Sciatic nerve (tissue), 2 donors: ENCODE results near the gene TMEM8B. TPM values are rescaled to one million over a fixed set of nuclear protein-coding genes. Genes with fewer than 3 reads are reported as not detected.
"Not testable (repeated sequence)": the region's sequence is repeated elsewhere in the genome, so short reads cannot be mapped to it uniquely, and the experiment has no call there.

ENCODE experiments used
- ATAC-seq: fragments of 200-7000 bp; cut with Tn5 transposase; one replicate; pipeline ENCODE4 v1.9.1; 2020; ENCODE audit warnings: mild to moderate bottlenecking, moderate library complexity
- DNase-seq: peaks from one replicate; pipeline ENCODE4 v3.0.0-alpha.2; 2020; ENCODE audit warnings: low spot score
- intact Hi-C: fragments of 100-400 bp; cut with DNase I; formaldehyde crosslinking; loops from one replicate; pipeline ENCODE4 v1.14.2; 2022
- total RNA-seq: library from RNA; stranded (reverse); fragmentation: NEBNext Ultra II Directional; extraction: Animal tissue kit (Norgen Biotek cat#: 25700); gene quantifications from one replicate; pipeline ENCODE4 v1.2.1, GENCODE V29; 2021
- donor health status: DM: no; HTN: no; CAD: no.
- donor health status: DM: no; HTN: no; CAD: no.

TMEM8B gene
- total RNA-seq, 1 donor from 2014 or later: 31.7 TPM

DNA sequence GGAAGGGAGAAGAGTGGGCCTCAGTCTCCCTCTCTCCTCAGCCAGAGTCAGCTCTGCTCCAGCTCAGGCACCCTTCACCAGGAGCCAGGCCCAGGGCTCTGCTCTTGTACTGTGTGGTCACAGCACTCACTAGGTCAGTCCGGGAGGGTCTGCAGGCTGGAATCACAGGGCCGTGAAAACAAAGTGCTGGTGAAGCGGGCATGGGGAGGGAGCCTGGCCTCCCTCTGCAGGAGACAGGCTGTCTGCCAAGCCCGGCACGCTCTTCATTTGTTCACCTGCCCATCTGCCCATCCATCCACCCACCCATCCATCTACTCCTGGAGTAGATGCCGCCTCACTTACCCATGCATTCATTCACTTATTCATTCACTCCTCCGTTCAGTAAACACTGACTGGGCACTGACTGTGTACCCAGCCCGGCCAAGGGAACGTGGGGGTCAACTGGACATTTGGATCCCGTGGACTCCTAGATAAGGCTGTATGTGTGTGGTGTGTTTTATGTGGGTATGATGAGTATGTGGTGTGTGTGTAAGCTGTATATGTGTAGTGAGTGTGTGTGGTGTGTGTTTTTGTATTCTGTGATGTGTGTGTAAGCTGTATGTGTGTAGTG is 83.9 kb downstream of the TMEM8B start:
- intact Hi-C loops: no loop called here
- DNase-seq (no peak), ATAC-seq (no peak)

DNA sequence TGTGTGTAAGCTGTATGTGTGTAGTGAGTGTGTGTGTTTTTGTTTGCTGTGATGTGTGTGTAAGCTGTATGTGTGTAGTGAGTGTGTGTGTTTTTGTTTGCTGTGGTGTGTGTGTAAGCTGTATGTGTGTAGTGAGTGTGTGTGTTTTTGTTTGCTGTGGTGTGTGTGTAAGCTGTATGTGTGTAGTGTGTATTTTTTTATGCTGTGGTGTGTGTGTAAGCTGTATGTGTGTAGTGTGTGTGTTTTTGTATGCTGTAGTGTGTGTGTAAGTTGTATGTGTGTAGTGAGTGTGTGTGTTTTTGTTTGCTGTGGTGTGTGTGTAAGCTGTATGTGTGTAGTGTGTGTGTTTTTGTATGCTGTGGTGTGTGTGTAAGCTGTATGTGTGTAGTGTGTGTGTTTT is 84.4 kb downstream of the TMEM8B start:
- ATAC-seq, intact Hi-C loops, DNase-seq: not testable (repeated sequence)

DNA sequence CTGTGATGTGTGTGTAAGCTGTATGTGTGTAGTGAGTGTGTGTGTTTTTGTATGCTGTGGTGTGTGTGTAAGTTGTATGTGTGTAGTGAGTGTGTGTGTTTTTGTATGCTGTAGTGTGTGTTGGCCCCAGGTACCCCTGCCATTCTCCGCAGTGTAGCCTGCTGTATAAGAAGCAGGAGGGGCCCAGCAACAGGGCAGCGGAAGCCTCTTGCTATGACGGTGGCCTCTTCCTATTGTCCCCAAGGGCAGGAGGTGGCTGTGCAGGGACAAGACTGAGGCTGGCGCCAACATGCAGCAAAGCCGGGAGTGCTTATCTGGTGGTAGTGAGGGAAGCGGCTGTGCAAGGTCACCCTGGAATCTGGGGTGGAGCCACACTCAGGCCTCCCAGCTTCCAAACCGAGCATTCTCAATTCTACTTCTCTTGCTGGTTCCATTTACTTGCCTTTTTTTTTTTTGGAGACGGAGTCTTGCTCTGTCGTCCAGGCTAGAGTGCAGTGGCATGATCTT is 85.3 kb downstream of the TMEM8B start:
- intact Hi-C loops: no loop called here
- no peak for DNase-seq

More for the DNA sequence above, 85.3 kb downstream of the TMEM8B start:
- peak; percentile 42 for ATAC-seq

Other genes starting within 250 kb of the TMEM8B start
- 49.0 TPM for gene TESK1, start 224.0 kb upstream of the TMEM8B start, total RNA-seq
- gene CD72, start 210.8 kb upstream of the TMEM8B start, total RNA-seq: 5.5 TPM
- 0.67 TPM for gene SIT1, start 178.3 kb upstream of the TMEM8B start, total RNA-seq
- gene RMRP, start 171.2 kb upstream of the TMEM8B start, total RNA-seq: 12,220 TPM
- gene CCDC107, start 170.9 kb upstream of the TMEM8B start, total RNA-seq: 28.0 TPM
- gene ARHGEF39, start 164.0 kb upstream of the TMEM8B start, total RNA-seq: not detected
- not detected for gene CA9, start 155.3 kb upstream of the TMEM8B start, total RNA-seq
- gene TPM2, start 139.3 kb upstream of the TMEM8B start, total RNA-seq: 165 TPM
- 411 TPM for gene TLN1, start 97.0 kb upstream of the TMEM8B start, total RNA-seq
- gene CREB3, start 96.6 kb upstream of the TMEM8B start, total RNA-seq: 28.8 TPM
- 67.5 TPM for gene GBA2, start 80.0 kb upstream of the TMEM8B start, total RNA-seq
- gene RGP1, start 79.9 kb upstream of the TMEM8B start, total RNA-seq: 28.9 TPM
- not detected for gene MSMP, start 75.0 kb upstream of the TMEM8B start, total RNA-seq
- 41.8 TPM for gene NPR2, start 37.6 kb upstream of the TMEM8B start, total RNA-seq
- 6.3 TPM for gene SPAG8, start 17.0 kb upstream of the TMEM8B start, total RNA-seq
- 31.2 TPM for gene HINT2, start 14.2 kb upstream of the TMEM8B start, total RNA-seq
- gene FAM221B, start 496 bp upstream of the TMEM8B start, total RNA-seq: not detected
- gene OR13J1, start 41.2 kb downstream of the TMEM8B start, total RNA-seq: not detected
- 4.5 TPM for gene HRCT1, start 77.0 kb downstream of the TMEM8B start, total RNA-seq
- 5.8 TPM for gene SPAAR, start 80.3 kb downstream of the TMEM8B start, total RNA-seq
- not detected for gene OR2S2, start 128.9 kb downstream of the TMEM8B start, total RNA-seq
- 24.0 TPM for gene RECK, start 207.7 kb downstream of the TMEM8B start, total RNA-seq